MG63 (cell line): ENCODE measurements around the gene MUC5AC. TPM values are rescaled to one million over a fixed set of nuclear protein-coding genes. Genes with fewer than 3 reads are reported as not detected.
"Not testable (repeated sequence)": the region's sequence is repeated elsewhere in the genome, so short reads cannot be mapped to it uniquely, and the experiment has no call there.

Experiments
- DNase-seq: peaks from one replicate; pipeline ENCODE4 v3.0.0-alpha.2; 2020
- H3K27me3 ChIP-seq: fragments of 250-450 bp; sonication (Bioruptor Pico); 2 replicates; pipeline ENCODE4 v1.5.1; 2020; ENCODE audit warnings: mild to moderate bottlenecking, moderate library complexity
- H3K36me3 ChIP-seq: fragments of 250-450 bp; sonication (Bioruptor Pico); 2 replicates; pipeline ENCODE4 v1.5.1; 2020; ENCODE audit warnings: mild to moderate bottlenecking, moderate library complexity
- H3K4me3 ChIP-seq: fragments of 250-450 bp; sonication (Bioruptor Pico); 2 replicates; pipeline ENCODE4 v1.5.1; 2020; ENCODE audit warnings: mild to moderate bottlenecking, moderate library complexity
- H3K9me3 ChIP-seq: fragments of 250-450 bp; sonication (Bioruptor Pico); 2 replicates; pipeline ENCODE4 v1.5.1; 2020; ENCODE audit warnings: mild to moderate bottlenecking, moderate library complexity
- total RNA-seq: library from RNA; depleted of rRNA; stranded (reverse); fragments of >200 nt; shearing (Covaris generic); gene quantifications from 2 replicates; pipeline ENCODE4 v1.2.3, GENCODE V29; 2014; ENCODE audit warnings: low replicate concordance

The MUC5AC gene
- total RNA-seq, 1 experiment from 2014 or later = not detected

DNA sequence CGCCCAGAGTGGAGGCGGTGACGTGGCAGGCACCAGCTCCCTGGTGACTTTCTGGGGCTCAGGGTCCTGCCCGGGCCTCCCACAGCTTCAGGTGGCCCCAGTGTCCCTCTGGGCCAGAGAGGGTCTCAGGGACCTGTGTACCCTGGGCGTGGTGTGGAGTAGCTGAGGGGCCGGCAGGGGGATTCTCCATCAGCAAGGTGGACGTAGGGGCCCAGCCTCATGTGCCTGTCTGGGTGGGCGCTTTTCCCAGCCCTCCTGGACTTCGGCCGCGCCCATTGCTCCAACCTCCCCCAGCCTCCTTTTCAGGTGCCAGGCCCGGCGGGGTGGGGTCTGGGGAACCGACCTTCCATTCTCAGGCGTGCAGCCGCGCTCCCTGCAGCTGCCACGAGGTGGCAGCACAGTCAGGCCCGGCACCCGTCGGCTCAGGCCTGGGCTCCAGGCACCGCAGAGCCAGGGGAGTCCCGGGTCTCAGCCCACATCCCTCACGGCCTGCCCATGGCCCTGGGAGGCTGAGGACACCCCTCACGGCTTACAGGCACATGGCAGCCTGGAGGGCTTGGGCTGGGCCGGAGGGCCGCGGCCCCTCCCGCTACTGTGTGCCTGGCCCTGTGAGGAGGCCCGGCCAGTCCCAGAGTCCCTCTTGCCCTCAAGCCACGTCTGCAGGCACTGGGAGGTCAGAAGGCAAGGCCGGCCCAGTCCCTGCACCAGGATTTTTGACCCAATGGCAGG, 45.2 kb downstream of the MUC5AC start:
- no peaks in the 10 kb centered on the region for H3K9me3 ChIP-seq
- no peaks in the 10 kb centered on the region for H3K36me3 ChIP-seq
- H3K4me3 ChIP-seq = no peak overlapping the region
- peak; percentile 52 for DNase-seq
- H3K27me3 ChIP-seq = peaks cover 31% of the 10 kb centered on the region

DNA sequence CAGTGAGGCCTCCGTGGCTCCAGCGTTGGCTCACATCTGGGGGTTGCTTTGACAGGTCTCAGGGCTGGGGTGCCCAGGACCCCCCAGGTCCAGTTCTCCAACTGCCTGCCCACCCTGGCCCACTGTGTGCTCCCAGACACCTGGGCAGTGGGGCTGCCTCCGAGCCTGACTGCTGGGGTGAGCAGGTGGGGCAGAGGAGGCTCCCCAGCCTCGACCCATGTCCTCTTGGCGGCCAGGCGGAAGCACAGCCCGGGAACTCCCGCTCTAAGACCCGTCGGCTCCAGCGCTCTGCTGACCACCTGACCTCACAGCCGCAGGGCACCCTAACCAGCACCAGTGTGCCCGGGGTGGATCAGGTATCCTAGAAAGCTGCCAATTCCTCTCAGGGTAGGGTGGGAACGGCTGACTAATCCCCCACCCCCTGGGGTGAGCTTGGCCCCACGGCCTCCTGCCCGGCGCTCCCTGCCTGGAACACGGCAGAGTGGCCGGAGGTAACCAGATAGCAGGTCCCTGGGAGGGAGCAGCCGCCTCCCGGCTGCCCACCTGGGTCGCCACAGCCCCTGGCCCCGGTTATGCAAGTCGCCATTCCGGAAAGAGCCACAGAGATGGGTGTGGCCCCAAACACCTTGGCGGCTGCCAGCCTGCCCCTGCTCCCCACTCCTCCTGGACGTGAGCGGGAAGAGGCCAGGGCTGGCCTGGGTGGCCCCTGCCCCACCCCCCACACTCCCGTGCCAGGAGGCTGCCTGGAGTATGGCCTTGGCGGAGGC, 45.9 kb downstream of the MUC5AC start:
- H3K9me3 ChIP-seq = no peaks in the 10 kb centered on the region
- H3K36me3 ChIP-seq = no peaks in the 10 kb centered on the region
- no peak overlapping the region for H3K4me3 ChIP-seq
- DNase-seq = peak; percentile 53
- peaks cover 26% of the 10 kb centered on the region for H3K27me3 ChIP-seq

- peaks cover 18% of the 10 kb centered on the region for H3K27me3 ChIP-seq
Observed at GRCh38 chr11:1204381-1205101, 46.8 kb downstream of the MUC5AC start.

GRCh38 chr11:1205121-1205986, 47.6 kb downstream of the MUC5AC start:
- H3K4me3 ChIP-seq = no peak overlapping the region
- peaks cover 12% of the 10 kb centered on the region for H3K27me3 ChIP-seq
- H3K9me3 ChIP-seq = 0 out of 2 replicates have a peak, but pooled peaks cover 1% of the 10 kb centered on the region
- H3K36me3 ChIP-seq = no peaks in the 10 kb centered on the region
- DNase-seq = no peak

More at GRCh38 chr11:1204381-1205101, 46.8 kb downstream of the MUC5AC start:
- DNase-seq = no peak
- Histone ChIP-seq H3K9me3 (no peaks in the 10 kb centered on the region), H3K36me3 (no peaks in the 10 kb centered on the region), H3K4me3 (no peak overlapping the region)

GRCh38 chr11:1205987-1206331, 48.2 kb downstream of the MUC5AC start:
- Histone ChIP-seq H3K4me3 (no peak overlapping the region), H3K27me3 (peaks cover 6% of the 10 kb centered on the region), H3K36me3 (no peaks in the 10 kb centered on the region), H3K9me3 (0 out of 2 replicates have a peak, but pooled peaks cover 5% of the 10 kb centered on the region)
- no peak for DNase-seq

GRCh38 chr11:1206391-1207271, 48.9 kb downstream of the MUC5AC start:
- DNase-seq = no peak
- Histone ChIP-seq H3K27me3 (peaks cover 6% of the 10 kb centered on the region), H3K9me3 (peaks cover 11% of the 10 kb centered on the region), H3K36me3 (no peaks in the 10 kb centered on the region), H3K4me3 (no peak overlapping the region)

DNA sequence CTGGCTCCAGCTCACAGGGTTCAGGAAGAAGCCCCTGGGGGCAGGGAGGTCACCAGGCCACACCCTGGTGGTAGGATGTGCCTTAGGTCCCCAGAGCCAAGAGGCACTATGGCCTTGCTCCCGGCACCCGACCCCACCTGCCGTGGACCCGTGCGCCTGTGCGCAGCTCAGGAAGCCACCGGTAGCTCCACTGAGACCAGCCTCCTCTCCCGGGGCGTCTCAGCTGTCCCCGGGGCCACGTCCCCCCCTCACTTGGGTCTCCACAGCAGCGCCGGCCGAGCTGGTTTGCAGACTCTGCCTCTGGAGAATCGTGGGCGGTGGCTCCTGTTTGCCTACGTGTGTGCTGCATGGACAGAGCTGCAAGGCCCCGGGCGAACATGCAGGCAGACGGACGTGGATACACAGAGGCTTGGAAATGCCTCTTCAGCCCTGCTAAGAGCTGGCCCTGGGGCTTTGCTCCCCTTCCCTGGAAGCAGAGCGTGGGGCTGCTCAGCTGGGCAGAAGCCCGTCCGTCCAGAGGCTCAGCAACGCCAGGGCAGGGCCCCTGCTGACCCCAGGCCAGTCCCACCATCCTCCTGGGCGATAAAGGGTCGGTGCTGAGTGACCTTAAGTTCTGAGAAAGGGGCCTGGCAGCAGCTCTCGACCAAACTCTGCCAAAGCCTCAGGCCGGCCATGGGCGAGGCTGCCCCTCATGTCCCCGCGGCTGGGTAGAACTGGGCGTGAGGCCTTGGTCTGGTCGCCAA, 49.8 kb downstream of the MUC5AC start:
- Histone ChIP-seq H3K9me3 (peaks cover 19% of the 10 kb centered on the region), H3K27me3 (peaks cover 9% of the 10 kb centered on the region), H3K4me3 (no peak overlapping the region), H3K36me3 (no peaks in the 10 kb centered on the region)
- DNase-seq = no peak

DNA sequence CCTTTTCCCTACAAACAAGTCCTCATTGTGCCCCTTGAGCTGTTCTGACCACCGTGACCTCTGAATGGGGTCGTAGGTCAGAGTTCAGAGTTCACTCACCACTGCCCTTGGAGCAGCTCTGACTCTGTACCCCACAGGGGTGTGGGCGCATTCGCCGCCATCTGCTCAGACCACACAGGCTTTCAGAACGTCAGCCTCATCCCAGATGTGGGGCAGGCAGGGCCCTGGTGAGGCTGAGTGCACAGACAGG, 50.3 kb downstream of the MUC5AC start:
- Histone ChIP-seq H3K4me3 (no peak overlapping the region), H3K27me3 (peaks cover 10% of the 10 kb centered on the region), H3K9me3 (peaks cover 21% of the 10 kb centered on the region), H3K36me3 (no peaks in the 10 kb centered on the region)
- no peak for DNase-seq

- Histone ChIP-seq H3K27me3 (peaks cover 15% of the 10 kb centered on the region), H3K4me3 (no peak overlapping the region), H3K9me3 (peaks cover 24% of the 10 kb centered on the region), H3K36me3 (no peaks in the 10 kb centered on the region)
- DNase-seq = no peak
Observed at GRCh38 chr11:1208394-1209261, 50.9 kb downstream of the MUC5AC start.

GRCh38 chr11:1209371-1210057, 51.8 kb downstream of the MUC5AC start:
- Histone ChIP-seq H3K4me3 (no peak overlapping the region), H3K27me3 (peaks cover 24% of the 10 kb centered on the region), H3K9me3 (peaks cover 24% of the 10 kb centered on the region), H3K36me3 (no peaks in the 10 kb centered on the region)
- no peak for DNase-seq

DNA sequence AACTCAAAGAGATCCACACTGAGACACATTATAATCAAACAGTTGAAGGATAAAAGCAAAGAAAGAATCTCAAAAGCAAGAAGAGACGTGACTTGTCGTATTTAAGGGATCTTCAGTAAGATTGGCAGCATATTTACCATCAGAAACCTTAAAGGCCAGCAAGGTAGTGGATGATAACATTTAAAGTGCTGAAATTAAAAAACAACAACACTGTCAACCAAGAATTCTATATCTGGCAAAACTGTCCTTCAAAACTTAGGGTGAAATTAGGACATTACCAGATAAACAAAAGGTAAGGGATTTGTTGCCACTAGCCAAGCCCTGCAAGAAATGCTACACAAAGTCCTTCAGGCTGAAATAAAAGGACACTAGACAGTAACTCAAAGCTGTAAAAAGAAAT, 54.1 kb downstream of the MUC5AC start:
- no peak for DNase-seq
- peaks cover 24% of the 10 kb centered on the region for H3K9me3 ChIP-seq
- H3K36me3 ChIP-seq = no peaks in the 10 kb centered on the region
- H3K4me3 ChIP-seq = no peak overlapping the region
- peaks cover 43% of the 10 kb centered on the region for H3K27me3 ChIP-seq

GRCh38 chr11:1215826-1216225, 58.1 kb downstream of the MUC5AC start:
- peaks cover 20% of the 10 kb centered on the region for H3K9me3 ChIP-seq
- H3K27me3 ChIP-seq = peaks cover 45% of the 10 kb centered on the region
- not testable (repeated sequence) for DNase-seq, H3K4me3 ChIP-seq, H3K36me3 ChIP-seq

DNA sequence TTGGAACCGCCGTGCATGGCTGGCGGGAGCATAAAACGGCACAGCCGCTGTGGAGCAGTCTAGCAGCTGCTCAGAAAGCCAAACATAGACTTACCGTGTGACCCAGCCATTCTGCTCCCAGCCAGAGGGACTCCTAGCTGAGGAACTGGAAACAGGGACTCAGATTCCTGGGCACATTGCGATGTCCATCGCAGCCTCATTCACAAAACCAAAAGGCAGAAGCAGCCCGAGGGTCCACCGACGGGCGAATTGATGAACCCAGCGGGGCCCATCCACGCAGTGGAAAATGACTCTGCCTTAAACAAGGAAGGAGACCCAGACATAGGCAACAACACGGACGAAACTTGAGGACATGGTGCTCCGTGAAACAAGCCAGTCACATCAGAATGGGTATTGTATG, 59.4 kb downstream of the MUC5AC start:
- no peak overlapping the region for H3K4me3 ChIP-seq
- no peak for DNase-seq
- peaks cover 41% of the 10 kb centered on the region for H3K27me3 ChIP-seq
- H3K9me3 ChIP-seq = peaks cover 8% of the 10 kb centered on the region
- H3K36me3 ChIP-seq = no peaks in the 10 kb centered on the region

- no peak for DNase-seq
- no peaks in the 10 kb centered on the region for H3K36me3 ChIP-seq
- peaks cover 1% of the 10 kb centered on the region for H3K9me3 ChIP-seq
- no peak overlapping the region for H3K4me3 ChIP-seq
- H3K27me3 ChIP-seq = peaks cover 39% of the 10 kb centered on the region
Observed at GRCh38 chr11:1218256-1218787, 60.6 kb downstream of the MUC5AC start.
